HG03280 (cell line): ENCODE results near the gene ALKBH6.

ENCODE experiments used
- ATAC-seq: cut with Tn5 transposase; IDR thresholded peaks from one replicate; pipeline ENCODE4 v1.9.1; 2021; ENCODE audit warnings: mild to moderate bottlenecking, moderate library complexity; ENCODE audit not compliant: unreplicated experiment

The ALKBH6 gene

GRCh38 chr19:35960432-35960972, 53.5 kb downstream of the ALKBH6 start:
- ATAC-seq = no peak

DNA sequence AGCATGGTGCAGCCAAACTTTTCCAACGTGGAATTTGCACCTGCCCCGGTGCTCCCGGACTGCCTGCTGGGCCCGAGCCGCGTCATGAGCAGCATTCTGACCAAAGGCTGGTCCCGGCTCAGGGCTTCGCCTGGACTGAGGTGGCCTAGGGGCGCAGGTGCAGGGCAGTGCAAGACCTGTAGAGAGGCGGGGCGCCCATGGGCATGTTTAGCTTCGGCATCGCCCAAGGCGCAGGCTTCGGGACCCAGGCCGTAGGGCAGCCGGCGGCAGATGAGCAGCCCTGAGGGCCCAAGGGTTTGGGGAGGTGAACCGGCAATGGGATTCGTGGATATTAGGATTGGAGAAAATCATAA, 54.1 kb downstream of the ALKBH6 start:
- no peak for ATAC-seq
